Fibroblast of lung (primary cell): ENCODE measurements around the gene EWSR1. TPM values are rescaled to one million over a fixed set of nuclear protein-coding genes. Genes with fewer than 3 reads are reported as not detected.

Source experiments
- DNase-seq, 2 donors: peaks; one replicate each; pipeline versions ENCODE4 v3.0.0 to v3.0.0-alpha.2; 2010; ENCODE audit warnings: low read depth in 2 of 2
- H2AFZ ChIP-seq: 2 replicates; pipeline ENCODE4 v1.5.1; 2012; ENCODE audit warnings: low read length, control low read depth, inconsistent platforms
- H3K27ac ChIP-seq: 2 replicates; pipeline ENCODE4 v1.5.1; 2011; ENCODE audit warnings: low read length, control low read depth; ENCODE audit not compliant: insufficient read depth
- H3K27me3 ChIP-seq: 2 replicates; pipeline ENCODE4 v1.5.1; 2011; ENCODE audit warnings: mild to moderate bottlenecking, low read length; ENCODE audit not compliant: control insufficient read depth, insufficient read depth
- H3K36me3 ChIP-seq: 2 replicates; pipeline ENCODE4 v1.5.1; 2011; ENCODE audit warnings: low read length; ENCODE audit not compliant: control insufficient read depth, insufficient read depth
- H3K4me1 ChIP-seq: 2 replicates; pipeline ENCODE4 v1.5.1; 2011; ENCODE audit warnings: low read length; ENCODE audit not compliant: control insufficient read depth, insufficient read depth; ENCODE audit errors: extremely low read depth
- H3K4me2 ChIP-seq: 2 replicates; pipeline ENCODE4 v1.5.1; 2011; ENCODE audit warnings: low read length, control low read depth; ENCODE audit not compliant: insufficient read depth; ENCODE audit errors: extremely low read depth
- H3K4me3 ChIP-seq, 4 experiments: fragments of 200-600 bp in 1 of 4; sonication (generic) in 1 of 4; replicated peaks in 1 of 4; 2 replicates each; pipeline ENCODE4 v1.5.1; 2011 to 2016; ENCODE audit warnings: low read length in 4 of 4, low read depth in 3 of 4, mild to moderate bottlenecking in 3 of 4, control low read depth in 2 of 4, inconsistent platforms in 1 of 4, mixed read lengths in 1 of 4; ENCODE audit not compliant: insufficient read depth in 1 of 4; ENCODE audit errors: control extremely low read depth in 1 of 4
- H3K79me2 ChIP-seq: 2 replicates; pipeline ENCODE4 v1.5.1; 2012; ENCODE audit warnings: mild to moderate bottlenecking, low read length, inconsistent platforms; ENCODE audit not compliant: control insufficient read depth, insufficient read depth
- H3K9ac ChIP-seq: 2 replicates; pipeline ENCODE4 v1.5.1; 2011; ENCODE audit warnings: mild to moderate bottlenecking, low read length, control low read depth; ENCODE audit not compliant: insufficient read depth
- H3K9me3 ChIP-seq: 2 replicates; pipeline ENCODE4 v1.5.1; 2012; ENCODE audit warnings: low read depth, low read length; ENCODE audit not compliant: control insufficient read depth, insufficient read depth
- H4K20me1 ChIP-seq: 2 replicates; pipeline ENCODE4 v1.5.1; 2011; ENCODE audit warnings: low read length; ENCODE audit not compliant: control insufficient read depth, insufficient read depth; ENCODE audit errors: extremely low read depth
- CTCF ChIP-seq, 2 donors: IDR thresholded peaks in 1 of 2; conservative IDR thresholded peaks in 1 of 2; 1 replicate in 1 of 2; 2 replicates in 1 of 2; pipeline ENCODE4 v1.5.1; 2011 to 2012; ENCODE audit warnings: low read length in 2 of 2, control low read depth in 1 of 2, inconsistent platforms in 1 of 2, low read depth in 1 of 2, mild to moderate bottlenecking in 1 of 2
- EZH2 ChIP-seq: IDR thresholded peaks from 2 replicates; pipeline ENCODE4 v1.5.1; 2012; ENCODE audit warnings: low read length, control low read depth, mild to moderate bottlenecking; ENCODE audit errors: missing control alignments
- polyA plus RNA-seq, 2 donors: library from polyadenylated mRNA; depleted of rRNA in 1 of 2; stranded (reverse) in 1 of 2; unstranded in 1 of 2; fragments of >200 nt; gene quantifications; 2 replicates each; pipeline ENCODE4 v1.2.1, GENCODE V29; 2011 to 2012; ENCODE audit warnings: missing spikeins in 1 of 2
- total RNA-seq: library from RNA; depleted of rRNA; stranded (reverse); fragments of >200 nt; gene quantifications from 2 replicates; pipeline ENCODE4 v1.2.1, GENCODE V29; 2014

Gene EWSR1
- total and polyA plus RNA-seq, 2 donors (not counting 1 experiment from before 2014, with no cell fraction given): 150 to 172 TPM

GRCh38 chr22:29277927-29278326 lies 9.9 kb downstream of the EWSR1 start:
- peaks cover 7% of the 10 kb centered on the region for H4K20me1 ChIP-seq

GRCh38 chr22:29284196-29284595 lies 16.1 kb downstream of the EWSR1 start:
- no peaks in the 10 kb centered on the region for H3K9me3 ChIP-seq
- H3K27me3 ChIP-seq: no peaks in the 10 kb centered on the region
- no peak overlapping the region for H2AFZ ChIP-seq
- H4K20me1 ChIP-seq: peaks cover 2% of the 10 kb centered on the region
- no peaks in the 10 kb centered on the region for H3K4me1 ChIP-seq
- H3K27ac ChIP-seq: no peak overlapping the region
- peaks cover 47% of the 10 kb centered on the region for H3K79me2 ChIP-seq
- DNase-seq: no peak
- H3K36me3 ChIP-seq: peaks cover 25% of the 10 kb centered on the region
- TF ChIP-seq EZH2: no peak
- no peak for TF ChIP-seq CTCF (conservative IDR thresholded peaks at IDR 0.05 in 1 of 2, IDR thresholded peaks at IDR 0.05 in 1 of 2; ENCODE audit: low read depth in 1 of 2, low read length in 2 of 2)
- H3K9ac ChIP-seq: no peak overlapping the region
- no peak overlapping the region for H3K4me3 ChIP-seq
- H3K4me2 ChIP-seq: no peak overlapping the region

More at GRCh38 chr22:29277927-29278326, 9.9 kb downstream of the EWSR1 start:
- Histone ChIP-seq H3K27me3 (no peaks in the 10 kb centered on the region), H3K4me3 (no peak overlapping the region), H3K9me3 (no peaks in the 10 kb centered on the region), H3K4me2 (no peak overlapping the region), H3K36me3 (peaks cover 17% of the 10 kb centered on the region), H3K79me2 (peaks cover 78% of the 10 kb centered on the region), H3K27ac (no peak overlapping the region), H3K9ac (no peak overlapping the region), H3K4me1 (no peaks in the 10 kb centered on the region), H2AFZ (no peak overlapping the region)
- DNase-seq: no peak
- no peak for TF ChIP-seq EZH2
- no peak for TF ChIP-seq CTCF (conservative IDR thresholded peaks at IDR 0.05 in 1 of 2, IDR thresholded peaks at IDR 0.05 in 1 of 2; ENCODE audit: low read depth in 1 of 2, low read length in 2 of 2)

GRCh38 chr22:29288837-29289236 lies 20.8 kb downstream of the EWSR1 start:
- Histone ChIP-seq H3K79me2 (peaks cover 34% of the 10 kb centered on the region), H3K9ac (no peak overlapping the region), H2AFZ (no peak overlapping the region), H3K9me3 (no peaks in the 10 kb centered on the region), H3K36me3 (peaks cover 24% of the 10 kb centered on the region), H4K20me1 (no peaks in the 10 kb centered on the region), H3K27me3 (no peaks in the 10 kb centered on the region), H3K4me1 (no peaks in the 10 kb centered on the region), H3K4me3 (no peak overlapping the region), H3K27ac (no peak overlapping the region), H3K4me2 (no peak overlapping the region)
- no peak for DNase-seq
- no peak for TF ChIP-seq EZH2
- TF ChIP-seq CTCF (conservative IDR thresholded peaks at IDR 0.05 in 1 of 2, IDR thresholded peaks at IDR 0.05 in 1 of 2; ENCODE audit: low read depth in 1 of 2, low read length in 2 of 2): no peak
